ENCODE results near the gene PDPK1.
"Not testable (repeated sequence)": the region's sequence is repeated elsewhere in the genome, so short reads cannot be mapped to it uniquely, and the experiment has no call there.

Gene PDPK1

GRCh38 chr16:2591476-2592240, 53.8 kb downstream of the PDPK1 start:
- no peak overlapping the region for H3K27ac ChIP-seq (ENCODE audit: insufficient read depth, low read depth, low read length, poor library complexity, severe bottlenecking)
- WGBS, 2 experiments, result 96 to 97% methylated on average over 14 to 15 of the region's 15 CpGs
- H3K4me1 ChIP-seq (ENCODE audit: control insufficient read depth, insufficient read depth, low read length), result no peaks in the 10 kb centered on the region
- peaks cover 4% of the 10 kb centered on the region for H3K36me3 ChIP-seq (ENCODE audit: control insufficient read depth, insufficient read depth, low read length)
- no peak overlapping the region for H3K4me3 ChIP-seq (ENCODE audit: insufficient read depth, low read depth, low read length)
- no peaks in the 10 kb centered on the region for H3K9me3 ChIP-seq (ENCODE audit: control insufficient read depth, low read length)
- H3K27me3 ChIP-seq (ENCODE audit: control insufficient read depth, insufficient read depth, low read length, poor library complexity, severe bottlenecking), result no peaks in the 10 kb centered on the region

GRCh38 chr16:2592786-2593185, 55.0 kb downstream of the PDPK1 start:
- Histone ChIP-seq H3K4me1 (ENCODE audit: control insufficient read depth, insufficient read depth, low read length) (no peaks in the 10 kb centered on the region), H3K4me3 (ENCODE audit: insufficient read depth, low read depth, low read length) (no peak overlapping the region), H3K9me3 (ENCODE audit: control insufficient read depth, low read length) (no peaks in the 10 kb centered on the region), H3K27me3 (ENCODE audit: control insufficient read depth, insufficient read depth, low read length, poor library complexity, severe bottlenecking) (no peaks in the 10 kb centered on the region), H3K36me3 (ENCODE audit: control insufficient read depth, insufficient read depth, low read length) (peaks cover 1% of the 10 kb centered on the region), H3K27ac (ENCODE audit: insufficient read depth, low read depth, low read length, poor library complexity, severe bottlenecking) (no peak overlapping the region)
- WGBS, 2 experiments, result 96% methylated on average over 16 of the region's 16 CpGs

- Histone ChIP-seq H3K36me3 (ENCODE audit: control insufficient read depth, insufficient read depth, low read length) (peaks cover 3% of the 10 kb centered on the region), H3K9me3 (ENCODE audit: control insufficient read depth, low read length) (no peaks in the 10 kb centered on the region), H3K4me1 (ENCODE audit: control insufficient read depth, insufficient read depth, low read length) (no peaks in the 10 kb centered on the region), H3K27ac (ENCODE audit: insufficient read depth, low read depth, low read length, poor library complexity, severe bottlenecking) (no peak overlapping the region), H3K27me3 (ENCODE audit: control insufficient read depth, insufficient read depth, low read length, poor library complexity, severe bottlenecking) (no peaks in the 10 kb centered on the region), H3K4me3 (ENCODE audit: insufficient read depth, low read depth, low read length) (no peak overlapping the region)
- 95% methylated on average over 27 of the region's 27 CpGs for WGBS, 2 experiments
Measured at GRCh38 chr16:2595393-2596205, 57.8 kb downstream of the PDPK1 start.

- Histone ChIP-seq H3K27me3 (ENCODE audit: control insufficient read depth, insufficient read depth, low read length, poor library complexity, severe bottlenecking) (no peaks in the 10 kb centered on the region), H3K4me3 (ENCODE audit: insufficient read depth, low read depth, low read length) (no peak overlapping the region), H3K9me3 (ENCODE audit: control insufficient read depth, low read length) (no peaks in the 10 kb centered on the region), H3K36me3 (ENCODE audit: control insufficient read depth, insufficient read depth, low read length) (peaks cover 3% of the 10 kb centered on the region), H3K4me1 (ENCODE audit: control insufficient read depth, insufficient read depth, low read length) (no peaks in the 10 kb centered on the region), H3K27ac (ENCODE audit: insufficient read depth, low read depth, low read length, poor library complexity, severe bottlenecking) (peak overlapping the region; percentile 54)
- 94% methylated on average over 24 of the region's 24 CpGs for WGBS, 2 experiments
Measured at GRCh38 chr16:2596747-2597559, 59.1 kb downstream of the PDPK1 start.

GRCh38 chr16:2597560-2597902, 59.7 kb downstream of the PDPK1 start:
- H3K27me3 ChIP-seq (ENCODE audit: control insufficient read depth, insufficient read depth, low read length, poor library complexity, severe bottlenecking), result no peaks in the 10 kb centered on the region
- WGBS, 2 experiments, result 92 to 93% methylated on average over 22 of the region's 22 CpGs
- H3K4me1 ChIP-seq (ENCODE audit: control insufficient read depth, insufficient read depth, low read length), result no peaks in the 10 kb centered on the region
- peaks cover 3% of the 10 kb centered on the region for H3K36me3 ChIP-seq (ENCODE audit: control insufficient read depth, insufficient read depth, low read length)
- no peaks in the 10 kb centered on the region for H3K9me3 ChIP-seq (ENCODE audit: control insufficient read depth, low read length)
- H3K4me3 ChIP-seq (ENCODE audit: insufficient read depth, low read depth, low read length), result no peak overlapping the region
- H3K27ac ChIP-seq (ENCODE audit: insufficient read depth, low read depth, low read length, poor library complexity, severe bottlenecking), result peak overlapping the region; percentile 54

- H3K4me3 ChIP-seq (ENCODE audit: insufficient read depth, low read depth, low read length), result no peak overlapping the region
- H3K27me3 ChIP-seq (ENCODE audit: control insufficient read depth, insufficient read depth, low read length, poor library complexity, severe bottlenecking), result no peaks in the 10 kb centered on the region
- H3K36me3 ChIP-seq (ENCODE audit: control insufficient read depth, insufficient read depth, low read length), result peaks cover 3% of the 10 kb centered on the region
- no peaks in the 10 kb centered on the region for H3K9me3 ChIP-seq (ENCODE audit: control insufficient read depth, low read length)
- 94% methylated on average over 21 of the region's 21 CpGs for WGBS, 2 experiments
- no peaks in the 10 kb centered on the region for H3K4me1 ChIP-seq (ENCODE audit: control insufficient read depth, insufficient read depth, low read length)
- H3K27ac ChIP-seq (ENCODE audit: insufficient read depth, low read depth, low read length, poor library complexity, severe bottlenecking), result no peak overlapping the region
Measured at GRCh38 chr16:2598133-2598641, 60.4 kb downstream of the PDPK1 start.

GRCh38 chr16:2598723-2599122, 60.9 kb downstream of the PDPK1 start:
- 92 to 94% methylated on average over 9 of the region's 9 CpGs for WGBS, 2 experiments
- Histone ChIP-seq H3K36me3 (ENCODE audit: control insufficient read depth, insufficient read depth, low read length) (peaks cover 3% of the 10 kb centered on the region), H3K27me3 (ENCODE audit: control insufficient read depth, insufficient read depth, low read length, poor library complexity, severe bottlenecking) (no peaks in the 10 kb centered on the region), H3K27ac (ENCODE audit: insufficient read depth, low read depth, low read length, poor library complexity, severe bottlenecking) (no peak overlapping the region), H3K4me3 (ENCODE audit: insufficient read depth, low read depth, low read length) (no peak overlapping the region), H3K4me1 (ENCODE audit: control insufficient read depth, insufficient read depth, low read length) (no peaks in the 10 kb centered on the region), H3K9me3 (ENCODE audit: control insufficient read depth, low read length) (no peaks in the 10 kb centered on the region)

- not testable (repeated sequence) for H3K9me3 ChIP-seq (ENCODE audit: control insufficient read depth, low read length); H3K27me3 ChIP-seq (ENCODE audit: control insufficient read depth, insufficient read depth, low read length, poor library complexity, severe bottlenecking); H3K4me3 ChIP-seq (ENCODE audit: insufficient read depth, low read depth, low read length); H3K36me3 ChIP-seq (ENCODE audit: control insufficient read depth, insufficient read depth, low read length); H3K27ac ChIP-seq (ENCODE audit: insufficient read depth, low read depth, low read length, poor library complexity, severe bottlenecking); H3K4me1 ChIP-seq (ENCODE audit: control insufficient read depth, insufficient read depth, low read length)
- 95 to 96% methylated on average over 3 of the region's 6 CpGs for WGBS, 2 experiments
Measured at GRCh38 chr16:2599165-2599564, 61.3 kb downstream of the PDPK1 start.

GRCh38 chr16:2599785-2600184, 62.0 kb downstream of the PDPK1 start:
- H3K4me3 ChIP-seq (ENCODE audit: insufficient read depth, low read depth, low read length); H3K27me3 ChIP-seq (ENCODE audit: control insufficient read depth, insufficient read depth, low read length, poor library complexity, severe bottlenecking); H3K36me3 ChIP-seq (ENCODE audit: control insufficient read depth, insufficient read depth, low read length); H3K27ac ChIP-seq (ENCODE audit: insufficient read depth, low read depth, low read length, poor library complexity, severe bottlenecking); H3K9me3 ChIP-seq (ENCODE audit: control insufficient read depth, low read length); H3K4me1 ChIP-seq (ENCODE audit: control insufficient read depth, insufficient read depth, low read length): not testable (repeated sequence)
- 84 to 98% methylated on average over 8 of the region's 12 CpGs for WGBS, 2 experiments
